Glutamatergic neuron (in vitro differentiated cells): ENCODE results near the gene TGFA. TPM values are rescaled to one million over a fixed set of nuclear protein-coding genes. Genes with fewer than 3 reads are reported as not detected.

Experiments used
- DNase-seq: peaks from one replicate; pipeline ENCODE4 v3.0.0; 2022
- H3K27ac Mint-ChIP-seq: one replicate; pipeline ENCODE4 v1.8.0; 2020; ENCODE audit warnings: mild to moderate bottlenecking, mixed read lengths, inconsistent platforms; ENCODE audit not compliant: unreplicated experiment
- H3K27me3 Mint-ChIP-seq: one replicate; pipeline ENCODE4 v1.8.0; 2020; ENCODE audit warnings: mild to moderate bottlenecking, moderate library complexity, mixed read lengths, inconsistent platforms; ENCODE audit not compliant: unreplicated experiment
- H3K36me3 Mint-ChIP-seq: one replicate; pipeline ENCODE4 v1.8.0; 2020; ENCODE audit warnings: mild to moderate bottlenecking, mixed read lengths, inconsistent platforms; ENCODE audit not compliant: unreplicated experiment
- H3K4me1 Mint-ChIP-seq: one replicate; pipeline ENCODE4 v1.8.0; 2020; ENCODE audit warnings: mild to moderate bottlenecking, low read depth, mixed read lengths, inconsistent platforms; ENCODE audit not compliant: unreplicated experiment
- H3K4me3 Mint-ChIP-seq: one replicate; pipeline ENCODE4 v1.8.0; 2020; ENCODE audit warnings: mild to moderate bottlenecking, mixed read lengths, inconsistent platforms; ENCODE audit not compliant: unreplicated experiment
- H3K9me3 Mint-ChIP-seq: one replicate; pipeline ENCODE4 v1.8.0; 2020; ENCODE audit warnings: mild to moderate bottlenecking, moderate library complexity, mixed read lengths, inconsistent platforms; ENCODE audit not compliant: unreplicated experiment
- total RNA-seq: library from RNA; stranded (reverse); fragmentation: NEBNext Ultra II Directional; extraction: Animal tissue kit (Norgen Biotek cat#: 25700); gene quantifications from one replicate; pipeline ENCODE4 v1.2.1, GENCODE V29; 2021; ENCODE audit not compliant: unreplicated experiment
- TF ChIP-seq, protein P1 (sequence below): fragments of 200-600 bp; sonication (generic); IDR thresholded peaks from one replicate; pipeline ENCODE4 v1.5.0; 2021; ENCODE audit not compliant: partially characterized antibody, unreplicated experiment

Gene TGFA
- total RNA-seq, 1 donor from 2014 or later: 4.7 TPM

DNA sequence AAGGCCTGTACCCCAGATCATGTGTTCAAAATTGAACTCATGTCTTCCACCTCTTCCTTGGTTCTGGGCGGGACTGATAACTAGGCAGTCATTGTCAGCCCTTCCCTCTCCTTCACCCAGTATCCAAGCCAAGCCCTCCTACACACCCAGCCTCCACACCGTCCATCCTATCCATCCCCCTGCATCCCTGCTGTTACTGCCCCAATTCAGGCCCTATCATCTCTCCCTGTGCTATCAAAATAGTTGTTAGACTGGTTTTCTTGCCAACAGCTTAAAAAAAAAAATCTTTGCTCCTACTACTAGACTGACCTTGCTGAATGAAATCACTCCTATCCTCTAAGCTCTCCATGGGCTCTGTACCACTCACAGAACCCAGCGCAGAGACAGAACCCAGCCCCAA, 32.8 kb downstream of the TGFA start:
- DNase-seq: no peak
- Mint-ChIP-seq H3K4me3 (no peak overlapping the region), H3K9me3 (no peaks in the 10 kb centered on the region), H3K36me3 (no peaks in the 10 kb centered on the region), H3K27me3 (no peaks in the 10 kb centered on the region), H3K4me1 (peaks cover 2% of the 10 kb centered on the region), H3K27ac (no peak overlapping the region)
- TF ChIP-seq, protein P1, sequence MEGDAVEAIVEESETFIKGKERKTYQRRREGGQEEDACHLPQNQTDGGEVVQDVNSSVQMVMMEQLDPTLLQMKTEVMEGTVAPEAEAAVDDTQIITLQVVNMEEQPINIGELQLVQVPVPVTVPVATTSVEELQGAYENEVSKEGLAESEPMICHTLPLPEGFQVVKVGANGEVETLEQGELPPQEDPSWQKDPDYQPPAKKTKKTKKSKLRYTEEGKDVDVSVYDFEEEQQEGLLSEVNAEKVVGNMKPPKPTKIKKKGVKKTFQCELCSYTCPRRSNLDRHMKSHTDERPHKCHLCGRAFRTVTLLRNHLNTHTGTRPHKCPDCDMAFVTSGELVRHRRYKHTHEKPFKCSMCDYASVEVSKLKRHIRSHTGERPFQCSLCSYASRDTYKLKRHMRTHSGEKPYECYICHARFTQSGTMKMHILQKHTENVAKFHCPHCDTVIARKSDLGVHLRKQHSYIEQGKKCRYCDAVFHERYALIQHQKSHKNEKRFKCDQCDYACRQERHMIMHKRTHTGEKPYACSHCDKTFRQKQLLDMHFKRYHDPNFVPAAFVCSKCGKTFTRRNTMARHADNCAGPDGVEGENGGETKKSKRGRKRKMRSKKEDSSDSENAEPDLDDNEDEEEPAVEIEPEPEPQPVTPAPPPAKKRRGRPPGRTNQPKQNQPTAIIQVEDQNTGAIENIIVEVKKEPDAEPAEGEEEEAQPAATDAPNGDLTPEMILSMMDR: no peak

DNA sequence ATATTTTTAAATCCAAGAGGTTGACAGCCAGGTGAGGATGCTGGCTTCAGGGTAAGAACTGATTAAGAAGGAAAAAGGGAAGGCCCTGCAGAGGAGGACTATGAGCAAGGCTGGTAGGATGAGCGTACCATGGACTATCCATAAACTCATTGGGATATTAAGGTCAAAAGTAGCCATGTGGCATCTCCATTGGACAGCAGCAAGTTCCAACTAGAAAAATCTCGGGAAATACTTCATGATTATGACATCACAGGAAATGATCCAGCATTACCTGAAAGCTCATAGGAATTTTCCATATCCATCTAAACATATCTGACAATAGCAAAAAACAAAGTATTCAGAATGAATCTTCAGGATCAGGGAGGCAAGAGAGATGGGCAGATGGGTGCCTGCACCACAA, 34.2 kb downstream of the TGFA start:
- H3K27ac Mint-ChIP-seq: no peak overlapping the region
- H3K4me3 Mint-ChIP-seq: no peak overlapping the region
- no peaks in the 10 kb centered on the region for H3K36me3 Mint-ChIP-seq
- H3K27me3 Mint-ChIP-seq: no peaks in the 10 kb centered on the region
- DNase-seq: no peak
- no peaks in the 10 kb centered on the region for H3K9me3 Mint-ChIP-seq
- TF ChIP-seq, protein P1: no peak
- H3K4me1 Mint-ChIP-seq: no peaks in the 10 kb centered on the region

DNA sequence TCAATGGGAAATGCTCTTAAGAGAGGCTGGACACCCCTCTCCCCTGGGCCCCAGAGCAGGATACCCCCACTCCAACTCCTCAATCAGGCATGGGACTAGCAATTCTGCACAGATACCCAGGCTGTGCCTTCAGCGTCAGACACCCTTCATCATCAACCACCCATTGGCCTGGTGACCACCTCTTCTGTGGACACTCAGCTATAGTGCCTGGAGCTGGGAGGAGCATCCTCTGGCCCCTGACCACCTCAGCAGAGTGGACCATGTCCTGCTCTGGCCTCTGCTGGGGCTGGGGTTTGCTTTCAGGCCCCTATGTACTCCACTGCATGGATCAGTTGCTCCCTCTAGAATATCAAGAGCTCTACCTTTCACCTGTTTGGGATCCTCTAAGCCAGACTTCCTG, 35.1 kb downstream of the TGFA start:
- H3K4me3 Mint-ChIP-seq: no peak overlapping the region
- peaks cover 6% of the 10 kb centered on the region for H3K4me1 Mint-ChIP-seq

DNA sequence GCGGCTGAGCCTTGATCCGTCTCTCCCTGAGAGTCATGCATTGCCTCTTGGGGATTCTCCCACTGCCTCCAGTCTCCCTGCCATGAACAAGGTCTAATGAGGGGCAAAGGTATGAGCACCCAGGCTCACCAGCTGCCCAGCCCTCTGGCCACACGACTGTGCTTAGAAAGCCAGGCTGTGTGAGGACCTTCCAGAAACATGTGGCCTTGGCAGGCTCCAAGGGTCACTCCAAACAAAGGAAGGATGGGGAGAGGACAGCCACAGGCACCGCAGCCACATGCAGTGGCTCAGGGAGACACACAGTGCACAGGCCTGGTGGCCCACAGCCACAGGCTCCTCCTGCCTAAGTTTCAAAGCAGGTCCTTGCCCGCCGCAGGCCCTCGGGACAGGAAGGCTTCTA, 35.8 kb downstream of the TGFA start:
- Mint-ChIP-seq H3K9me3 (peaks cover 8% of the 10 kb centered on the region), H3K27me3 (peaks cover 3% of the 10 kb centered on the region), H3K4me3 (no peak overlapping the region), H3K36me3 (no peaks in the 10 kb centered on the region), H3K27ac (no peak overlapping the region), H3K4me1 (peaks cover 9% of the 10 kb centered on the region)
- TF ChIP-seq, protein P1: no peak
- DNase-seq: no peak

More for the DNA sequence above, 35.1 kb downstream of the TGFA start:
- H3K9me3 Mint-ChIP-seq: peaks cover 5% of the 10 kb centered on the region
- no peak for DNase-seq
- H3K27me3 Mint-ChIP-seq: peaks cover 3% of the 10 kb centered on the region
- TF ChIP-seq, protein P1: no peak
- H3K27ac Mint-ChIP-seq: no peak overlapping the region
- H3K36me3 Mint-ChIP-seq: no peaks in the 10 kb centered on the region

DNA sequence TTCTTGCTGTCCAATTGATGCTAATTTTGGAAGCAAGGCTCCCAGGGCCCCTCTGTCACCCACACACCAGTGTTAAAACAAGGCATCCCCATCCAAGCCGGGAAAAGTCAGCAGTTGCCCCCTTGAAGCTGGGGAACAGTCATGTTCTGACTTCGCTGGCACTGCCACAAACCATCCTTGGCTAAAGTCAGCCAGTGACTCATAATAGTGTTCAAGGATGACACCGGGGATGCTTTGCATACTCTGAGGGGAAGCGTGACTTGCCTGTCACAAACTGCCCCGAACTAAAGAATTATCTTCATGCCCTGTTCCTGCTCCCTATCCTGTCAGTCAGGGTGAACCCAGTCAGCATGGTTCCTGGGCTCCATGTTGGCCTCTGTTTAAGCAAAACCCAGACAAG, 37.0 kb downstream of the TGFA start:
- H3K4me1 Mint-ChIP-seq: peaks cover 9% of the 10 kb centered on the region
- DNase-seq: no peak
- peaks cover 8% of the 10 kb centered on the region for H3K9me3 Mint-ChIP-seq
- H3K4me3 Mint-ChIP-seq: no peak overlapping the region
- peaks cover 4% of the 10 kb centered on the region for H3K27me3 Mint-ChIP-seq
- H3K27ac Mint-ChIP-seq: no peak overlapping the region
- no peaks in the 10 kb centered on the region for H3K36me3 Mint-ChIP-seq
- TF ChIP-seq, protein P1: no peak
